Measurements from ENCODE around the gene SESN1.
"Not testable (repeated sequence)": the region's sequence is repeated elsewhere in the genome, so short reads cannot be mapped to it uniquely, and the experiment has no call there.

Gene SESN1

GRCh38 chr6:109091314-109092024 lies 3.2 kb downstream of the SESN1 start:
- TF ChIP-seq EZH2phosphoT487 (IDR thresholded peaks at IDR 0.05; ENCODE audit: borderline replicate concordance), result no peak
- TF ChIP-seq CTCF (conservative IDR thresholded peaks at IDR 0.05; ENCODE audit: low read length), result no peak
- H3K27me3 ChIP-seq (ENCODE audit: insufficient read depth, low read length, poor library complexity, severe bottlenecking), result no peaks in the 10 kb centered on the region

GRCh38 chr6:109088995-109089394 lies 5.7 kb downstream of the SESN1 start:
- Histone ChIP-seq H3K4me3 (ENCODE audit: low read length, poor library complexity, severe bottlenecking) (peak overlapping the region; percentile 55), H3K9ac (ENCODE audit: low read depth, low read length, poor library complexity, severe bottlenecking) (peak overlapping the region; percentile 13), H4K20me1 (ENCODE audit: insufficient read depth, low read length, poor library complexity, severe bottlenecking) (peaks cover 31% of the 10 kb centered on the region), H3K4me2 (ENCODE audit: low read depth, low read length, poor library complexity, severe bottlenecking) (peak overlapping the region; percentile 90), H3F3A (ENCODE audit: low read depth) (no peaks in the 10 kb centered on the region), H3K79me2 (ENCODE audit: insufficient read depth, low read length) (peaks cover 58% of the 10 kb centered on the region), H3K9me2 (replicated peaks; ENCODE audit: low read depth, low read length) (no peaks in the 10 kb centered on the region), H3K4me1 (ENCODE audit: insufficient read depth, low read length, poor library complexity, severe bottlenecking) (peaks cover 58% of the 10 kb centered on the region), H3K36me3 (ENCODE audit: insufficient read depth, low read length) (no peaks in the 10 kb centered on the region), H3K27me3 (ENCODE audit: insufficient read depth, low read length, poor library complexity, severe bottlenecking) (no peaks in the 10 kb centered on the region), H2AFZ (ENCODE audit: low read length) (no peak overlapping the region), H3K9me3 (ENCODE audit: insufficient read depth, low read depth, low read length) (no peaks in the 10 kb centered on the region)
- TF ChIP-seq CTCF (conservative IDR thresholded peaks at IDR 0.05; ENCODE audit: low read length) (no peak), EZH2phosphoT487 (IDR thresholded peaks at IDR 0.05; ENCODE audit: borderline replicate concordance) (no peak)

More at GRCh38 chr6:109091314-109092024, 3.2 kb downstream of the SESN1 start:
- Histone ChIP-seq H3K4me2 (ENCODE audit: low read depth, low read length, poor library complexity, severe bottlenecking) (peak overlapping the region; percentile 90), H3K4me3 (ENCODE audit: low read length, poor library complexity, severe bottlenecking) (peak overlapping the region; percentile 91), H3K4me1 (ENCODE audit: insufficient read depth, low read length, poor library complexity, severe bottlenecking) (peaks cover 62% of the 10 kb centered on the region), H3K9me2 (replicated peaks; ENCODE audit: low read depth, low read length) (no peaks in the 10 kb centered on the region), H3K36me3 (ENCODE audit: insufficient read depth, low read length) (no peaks in the 10 kb centered on the region), H3K79me2 (ENCODE audit: insufficient read depth, low read length) (peaks cover 71% of the 10 kb centered on the region), H3K9ac (ENCODE audit: low read depth, low read length, poor library complexity, severe bottlenecking) (peak overlapping the region; percentile 94), H3K9me3 (ENCODE audit: insufficient read depth, low read depth, low read length) (no peaks in the 10 kb centered on the region), H4K20me1 (ENCODE audit: insufficient read depth, low read length, poor library complexity, severe bottlenecking) (peaks cover 34% of the 10 kb centered on the region), H2AFZ (ENCODE audit: low read length) (no peak overlapping the region), H3F3A (ENCODE audit: low read depth) (no peaks in the 10 kb centered on the region)

GRCh38 chr6:109087661-109088264 lies 6.9 kb downstream of the SESN1 start:
- H3K27me3 ChIP-seq (ENCODE audit: insufficient read depth, low read length, poor library complexity, severe bottlenecking), result no peaks in the 10 kb centered on the region
- no peaks in the 10 kb centered on the region for H3F3A ChIP-seq (ENCODE audit: low read depth)
- no peaks in the 10 kb centered on the region for H3K9me2 ChIP-seq (replicated peaks; ENCODE audit: low read depth, low read length)
- peak overlapping the region; percentile 55 for H3K4me3 ChIP-seq (ENCODE audit: low read length, poor library complexity, severe bottlenecking)
- peaks cover 46% of the 10 kb centered on the region for H3K79me2 ChIP-seq (ENCODE audit: insufficient read depth, low read length)
- no peaks in the 10 kb centered on the region for H3K36me3 ChIP-seq (ENCODE audit: insufficient read depth, low read length)
- H3K4me2 ChIP-seq (ENCODE audit: low read depth, low read length, poor library complexity, severe bottlenecking), result peak overlapping the region; percentile 90
- TF ChIP-seq CTCF (conservative IDR thresholded peaks at IDR 0.05; ENCODE audit: low read length) (no peak), EZH2phosphoT487 (IDR thresholded peaks at IDR 0.05; ENCODE audit: borderline replicate concordance) (no peak)
- no peak overlapping the region for H2AFZ ChIP-seq (ENCODE audit: low read length)
- H3K4me1 ChIP-seq (ENCODE audit: insufficient read depth, low read length, poor library complexity, severe bottlenecking), result peaks cover 54% of the 10 kb centered on the region
- H3K9ac ChIP-seq (ENCODE audit: low read depth, low read length, poor library complexity, severe bottlenecking), result peak overlapping the region; percentile 13
- no peaks in the 10 kb centered on the region for H3K9me3 ChIP-seq (ENCODE audit: insufficient read depth, low read depth, low read length)
- H4K20me1 ChIP-seq (ENCODE audit: insufficient read depth, low read length, poor library complexity, severe bottlenecking), result peaks cover 23% of the 10 kb centered on the region

GRCh38 chr6:109084146-109084545 lies 10.5 kb downstream of the SESN1 start:
- H2AFZ ChIP-seq (ENCODE audit: low read length); H3K36me3 ChIP-seq (ENCODE audit: insufficient read depth, low read length); H3K9me3 ChIP-seq (ENCODE audit: insufficient read depth, low read depth, low read length); H3K27me3 ChIP-seq (ENCODE audit: insufficient read depth, low read length, poor library complexity, severe bottlenecking); H3K4me2 ChIP-seq (ENCODE audit: low read depth, low read length, poor library complexity, severe bottlenecking); H4K20me1 ChIP-seq (ENCODE audit: insufficient read depth, low read length, poor library complexity, severe bottlenecking); H3K4me3 ChIP-seq (ENCODE audit: low read length, poor library complexity, severe bottlenecking); H3K9ac ChIP-seq (ENCODE audit: low read depth, low read length, poor library complexity, severe bottlenecking); H3F3A ChIP-seq (ENCODE audit: low read depth); H3K9me2 ChIP-seq (replicated peaks; ENCODE audit: low read depth, low read length): not testable (repeated sequence)
- H3K79me2 ChIP-seq (ENCODE audit: insufficient read depth, low read length), result peaks cover 27% of the 10 kb centered on the region; the same call in 1 of the 2 replicates
- peaks cover 58% of the 10 kb centered on the region for H3K4me1 ChIP-seq (ENCODE audit: insufficient read depth, low read length, poor library complexity, severe bottlenecking)
